Measurements from ENCODE around the gene RTF2. TPM values are rescaled to one million over a fixed set of nuclear protein-coding genes. Genes with fewer than 3 reads are reported as not detected.

Gene RTF2
- total RNA-seq, 1 experiment from 2014 or later: 99.1 TPM

GRCh38 chr20:56438284-56438683 is 30.1 kb upstream of the RTF2 start:
- intact Hi-C loops (cut with micrococcal nuclease; ENCODE audit: unreplicated experiment): no loop called here
- TF ChIP-seq CTCF (conservative IDR thresholded peaks at IDR 0.05; ENCODE audit: low read depth, low read length): no peak
- TF ChIP-seq EZH2 (IDR thresholded peaks at IDR 0.05; ENCODE audit: borderline replicate concordance, low read depth, low read length, poor library complexity, severe bottlenecking): no peak
- no peaks in the 10 kb centered on the region for H3K9me3 ChIP-seq (ENCODE audit: low read depth, low read length, poor library complexity, severe bottlenecking)
- no peaks in the 10 kb centered on the region for H3K4me1 ChIP-seq (ENCODE audit: insufficient read depth, low read length, poor library complexity, severe bottlenecking)
- H3K27ac ChIP-seq (ENCODE audit: low read depth, low read length, poor library complexity, severe bottlenecking): no peak overlapping the region
- no peaks in the 10 kb centered on the region for H3K27me3 ChIP-seq (replicated peaks; ENCODE audit: insufficient read depth, low read depth, low read length, poor library complexity)
- no peaks in the 10 kb centered on the region for H3K36me3 ChIP-seq (ENCODE audit: insufficient read depth, low read length, poor library complexity, severe bottlenecking)
- ChIA-PET POLR2A (ENCODE audit: low non-redundant PET) (no interaction called here), CTCF (no interaction called here)
- DNase-seq (ENCODE audit: low spot score): no peak
- no TSS peak for BruUV-seq (replicated peaks)
- no peak overlapping the region for H3K4me3 ChIP-seq (ENCODE audit: low read depth, low read length, poor library complexity, severe bottlenecking)

DNA sequence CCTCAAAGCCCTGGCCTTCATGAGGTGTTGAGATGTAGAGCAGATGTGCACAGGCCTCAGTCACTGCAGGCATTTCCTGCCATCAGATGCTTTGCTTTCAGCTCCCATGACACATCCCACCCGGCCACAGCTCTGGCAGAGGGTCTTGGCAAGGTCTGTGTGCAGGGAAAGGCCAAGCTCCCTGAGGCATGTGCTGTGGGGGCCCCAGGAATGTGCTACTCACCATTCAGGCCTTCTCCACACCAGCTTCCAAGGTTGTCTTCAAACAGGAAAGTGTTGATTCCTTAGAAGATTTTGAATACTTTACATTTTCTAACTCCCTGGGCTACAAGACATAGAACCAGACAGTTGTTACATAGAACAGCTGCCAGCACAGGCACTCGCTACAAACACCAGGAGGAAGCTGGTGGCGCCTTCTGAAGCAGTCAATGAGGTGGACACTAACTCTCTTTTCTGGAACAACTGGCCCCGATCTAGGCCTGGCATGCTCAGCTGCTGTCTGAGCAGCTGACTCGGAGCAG is 28.6 kb upstream of the RTF2 start:
- no TSS peak for BruUV-seq (replicated peaks)
- ChIA-PET CTCF (no interaction called here), POLR2A (ENCODE audit: low non-redundant PET) (no interaction called here)
- intact Hi-C loops (cut with micrococcal nuclease; ENCODE audit: unreplicated experiment): no loop called here
- Histone ChIP-seq H3K27me3 (replicated peaks; ENCODE audit: insufficient read depth, low read depth, low read length, poor library complexity) (no peaks in the 10 kb centered on the region), H3K36me3 (ENCODE audit: insufficient read depth, low read length, poor library complexity, severe bottlenecking) (no peaks in the 10 kb centered on the region), H3K27ac (ENCODE audit: low read depth, low read length, poor library complexity, severe bottlenecking) (no peak overlapping the region), H3K4me1 (ENCODE audit: insufficient read depth, low read length, poor library complexity, severe bottlenecking) (no peaks in the 10 kb centered on the region), H3K4me3 (ENCODE audit: low read depth, low read length, poor library complexity, severe bottlenecking) (no peak overlapping the region), H3K9me3 (ENCODE audit: low read depth, low read length, poor library complexity, severe bottlenecking) (no peaks in the 10 kb centered on the region)
- TF ChIP-seq CTCF (conservative IDR thresholded peaks at IDR 0.05; ENCODE audit: low read depth, low read length) (no peak), EZH2 (IDR thresholded peaks at IDR 0.05; ENCODE audit: borderline replicate concordance, low read depth, low read length, poor library complexity, severe bottlenecking) (no peak)
- DNase-seq (ENCODE audit: low spot score): peak; percentile 19

DNA sequence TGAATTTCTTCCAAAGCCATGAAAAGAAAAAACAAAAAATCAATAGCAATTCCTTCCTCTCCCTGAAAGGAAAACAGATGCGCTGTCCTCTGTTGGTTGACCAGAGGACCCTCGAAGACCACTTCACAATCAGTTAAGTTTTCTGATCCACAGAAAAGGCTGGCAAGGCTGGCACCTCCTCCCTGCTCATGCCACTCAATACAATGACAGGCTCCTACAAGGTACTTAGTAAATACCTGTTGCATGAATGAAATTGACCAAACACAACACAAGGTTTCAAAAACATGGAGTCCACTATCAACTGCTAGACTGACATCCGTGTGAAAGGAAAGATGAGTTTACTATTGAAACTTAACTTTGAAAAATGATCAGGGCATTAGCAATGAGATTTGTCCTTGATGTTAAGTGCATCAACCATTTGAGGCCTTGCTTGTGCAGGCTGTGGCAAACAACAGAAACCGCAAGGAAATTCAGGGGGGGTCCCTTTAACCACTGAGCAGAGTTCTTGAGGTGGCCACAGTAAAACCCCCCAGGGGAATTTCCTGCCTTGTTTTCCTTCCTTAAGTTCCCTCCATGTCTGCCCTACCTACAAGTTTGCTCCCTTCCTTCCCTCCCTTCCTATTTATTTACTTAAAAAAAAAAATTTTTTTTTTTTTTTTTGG is 27.9 kb upstream of the RTF2 start:
- Histone ChIP-seq H3K36me3 (ENCODE audit: insufficient read depth, low read length, poor library complexity, severe bottlenecking) (no peaks in the 10 kb centered on the region), H3K4me3 (ENCODE audit: low read depth, low read length, poor library complexity, severe bottlenecking) (no peak overlapping the region), H3K27me3 (replicated peaks; ENCODE audit: insufficient read depth, low read depth, low read length, poor library complexity) (no peaks in the 10 kb centered on the region), H3K9me3 (ENCODE audit: low read depth, low read length, poor library complexity, severe bottlenecking) (no peaks in the 10 kb centered on the region), H3K27ac (ENCODE audit: low read depth, low read length, poor library complexity, severe bottlenecking) (no peak overlapping the region), H3K4me1 (ENCODE audit: insufficient read depth, low read length, poor library complexity, severe bottlenecking) (no peaks in the 10 kb centered on the region)
- no peak for DNase-seq (ENCODE audit: low spot score)
- POLR2A ChIA-PET (ENCODE audit: low non-redundant PET): no interaction called here
- BruUV-seq (replicated peaks): no TSS peak
- CTCF ChIA-PET: no interaction called here
- intact Hi-C loops (cut with micrococcal nuclease; ENCODE audit: unreplicated experiment): no loop called here
- TF ChIP-seq CTCF (conservative IDR thresholded peaks at IDR 0.05; ENCODE audit: low read depth, low read length): no peak
- no peak for TF ChIP-seq EZH2 (IDR thresholded peaks at IDR 0.05; ENCODE audit: borderline replicate concordance, low read depth, low read length, poor library complexity, severe bottlenecking)
